Fibroblast of mammary gland (primary cell): ENCODE results near the gene NRXN3.

Experiments
- DNase-seq: peaks from one replicate; pipeline ENCODE4 v3.0.0-alpha.2; 2010; ENCODE audit warnings: low read depth
- H3K4me3 ChIP-seq: 2 replicates; pipeline ENCODE4 v1.5.1; 2011; ENCODE audit warnings: low read depth, mild to moderate bottlenecking, low read length, moderate library complexity; ENCODE audit not compliant: control insufficient read depth
- CTCF ChIP-seq: conservative IDR thresholded peaks from 2 replicates; pipeline ENCODE4 v1.5.1; 2011; ENCODE audit warnings: low read depth, low read length, inconsistent platforms; ENCODE audit not compliant: control insufficient read depth, insufficient read depth

The NRXN3 gene

GRCh38 chr14:79701371-79701770 lies 1531.2 kb downstream of the NRXN3 start:
- TF ChIP-seq CTCF = no peak
- no peak for DNase-seq
- H3K4me3 ChIP-seq = no peak overlapping the region

GRCh38 chr14:79702197-79702596 lies 1532.0 kb downstream of the NRXN3 start:
- no peak overlapping the region for H3K4me3 ChIP-seq
- TF ChIP-seq CTCF = no peak
- no peak for DNase-seq

DNA sequence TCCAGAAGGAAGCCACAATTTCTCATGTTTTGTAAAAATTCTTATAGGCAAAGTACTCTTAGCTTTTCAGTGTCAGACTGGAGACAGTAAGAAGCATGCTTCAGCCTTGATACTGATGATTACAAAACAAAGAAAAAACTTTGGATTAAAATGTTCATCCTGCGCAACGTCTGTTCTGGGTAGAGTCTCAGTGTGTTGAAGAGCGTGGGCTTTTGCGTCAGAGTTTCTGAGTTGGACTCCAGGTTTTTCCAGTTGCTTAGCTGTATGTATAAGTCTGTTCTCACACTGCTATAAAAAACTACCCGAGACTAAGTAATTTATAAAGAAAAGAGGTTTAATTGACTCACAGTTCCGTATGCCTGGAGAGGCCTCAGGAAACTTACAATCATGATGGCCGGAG lies 1533.0 kb downstream of the NRXN3 start:
- H3K4me3 ChIP-seq = no peak overlapping the region
- no peak for TF ChIP-seq CTCF
- no peak for DNase-seq

GRCh38 chr14:79704041-79704807 lies 1534.1 kb downstream of the NRXN3 start:
- DNase-seq = no peak

DNA sequence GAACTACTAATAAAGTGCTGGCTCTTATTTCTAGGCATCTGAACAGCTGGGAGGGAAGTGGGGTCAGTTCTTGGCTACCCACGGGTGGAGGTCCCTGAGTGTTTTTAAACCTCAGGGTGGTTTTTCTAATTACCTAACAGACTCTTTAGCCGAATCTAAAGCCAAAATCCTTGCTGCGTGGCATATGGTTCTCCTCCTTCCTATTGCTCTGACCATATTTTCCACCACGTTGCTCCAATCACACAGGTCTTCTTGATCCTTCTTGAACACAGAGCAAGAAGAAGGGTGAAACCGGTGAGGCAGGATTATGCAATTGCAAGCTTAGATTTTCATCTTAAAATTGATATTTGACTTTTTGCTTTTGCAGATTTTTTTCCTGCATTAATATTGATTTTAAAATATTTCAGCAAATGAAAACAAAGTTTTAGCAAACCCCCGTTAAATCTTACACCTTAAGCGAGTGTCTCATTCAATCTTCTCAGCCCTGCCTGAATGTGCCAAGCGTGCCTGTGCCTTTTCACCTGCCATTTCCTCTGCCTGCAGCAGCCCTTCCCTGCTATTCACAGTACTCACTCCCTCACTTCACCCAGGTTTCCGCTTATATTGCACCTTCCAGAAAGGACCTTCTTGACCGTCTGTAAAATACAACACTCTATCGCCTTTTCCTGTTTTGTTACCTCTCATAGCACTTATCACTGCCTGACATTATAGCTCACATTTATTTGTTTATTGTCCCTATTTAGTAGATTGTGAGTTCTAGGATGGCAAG lies 1535.1 kb downstream of the NRXN3 start:
- H3K4me3 ChIP-seq = no peak overlapping the region
- DNase-seq = no peak
- no peak for TF ChIP-seq CTCF

More at GRCh38 chr14:79704041-79704807, 1534.1 kb downstream of the NRXN3 start:
- no peak for TF ChIP-seq CTCF
- no peak overlapping the region for H3K4me3 ChIP-seq

DNA sequence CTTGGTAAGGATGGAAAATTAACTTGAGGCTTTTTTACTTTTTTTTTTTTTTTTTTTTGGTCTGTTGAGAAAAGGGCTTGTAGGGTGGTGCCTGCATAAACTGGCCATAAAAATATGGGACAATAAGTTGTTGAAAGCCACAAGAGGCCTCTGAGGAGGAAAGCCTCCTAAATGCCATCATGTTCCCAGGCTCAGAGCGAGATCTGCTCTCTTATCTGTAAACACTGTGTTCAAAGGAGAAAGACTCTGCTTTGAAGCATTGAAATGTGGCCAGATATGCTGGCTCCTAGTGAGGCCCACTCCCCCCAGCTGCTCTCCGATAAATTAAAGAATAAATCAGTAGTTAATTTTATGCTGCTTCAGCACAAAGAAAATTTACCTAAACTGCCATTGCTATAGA lies 1536.2 kb downstream of the NRXN3 start:
- no peak overlapping the region for H3K4me3 ChIP-seq
- no peak for DNase-seq
- TF ChIP-seq CTCF = no peak
